Measurements from ENCODE around the gene RNU5D-1. TPM values are rescaled to one million over a fixed set of nuclear protein-coding genes. Genes with fewer than 3 reads are reported as not detected.

Gene RNU5D-1
- total and polyA plus RNA-seq, 10 of the 15 experiments (the other 5 are each of a cell fraction or from before 2014, with no cell fraction given): not detected

DNA sequence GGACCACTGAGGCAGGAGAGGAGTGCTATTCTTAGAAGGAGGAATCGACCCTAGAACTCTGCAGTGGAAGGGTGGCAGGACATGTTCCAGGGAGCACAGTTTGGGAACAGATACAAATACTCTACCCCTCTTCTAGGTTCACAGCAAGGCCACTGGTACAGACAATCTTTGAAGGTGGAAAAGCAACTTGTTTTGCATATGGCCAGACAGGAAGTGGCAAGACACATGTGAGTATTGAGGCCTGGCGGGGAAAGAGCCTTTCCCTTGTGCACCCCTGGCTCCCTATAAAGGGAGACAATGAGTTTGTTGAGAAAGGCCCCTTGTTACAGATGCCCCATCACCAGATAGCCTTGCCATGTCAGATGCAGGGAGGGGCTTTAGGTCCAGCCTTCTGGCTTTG lies 26.4 kb upstream of the RNU5D-1 start (continued):
- TF ChIP-seq, protein P1, sequence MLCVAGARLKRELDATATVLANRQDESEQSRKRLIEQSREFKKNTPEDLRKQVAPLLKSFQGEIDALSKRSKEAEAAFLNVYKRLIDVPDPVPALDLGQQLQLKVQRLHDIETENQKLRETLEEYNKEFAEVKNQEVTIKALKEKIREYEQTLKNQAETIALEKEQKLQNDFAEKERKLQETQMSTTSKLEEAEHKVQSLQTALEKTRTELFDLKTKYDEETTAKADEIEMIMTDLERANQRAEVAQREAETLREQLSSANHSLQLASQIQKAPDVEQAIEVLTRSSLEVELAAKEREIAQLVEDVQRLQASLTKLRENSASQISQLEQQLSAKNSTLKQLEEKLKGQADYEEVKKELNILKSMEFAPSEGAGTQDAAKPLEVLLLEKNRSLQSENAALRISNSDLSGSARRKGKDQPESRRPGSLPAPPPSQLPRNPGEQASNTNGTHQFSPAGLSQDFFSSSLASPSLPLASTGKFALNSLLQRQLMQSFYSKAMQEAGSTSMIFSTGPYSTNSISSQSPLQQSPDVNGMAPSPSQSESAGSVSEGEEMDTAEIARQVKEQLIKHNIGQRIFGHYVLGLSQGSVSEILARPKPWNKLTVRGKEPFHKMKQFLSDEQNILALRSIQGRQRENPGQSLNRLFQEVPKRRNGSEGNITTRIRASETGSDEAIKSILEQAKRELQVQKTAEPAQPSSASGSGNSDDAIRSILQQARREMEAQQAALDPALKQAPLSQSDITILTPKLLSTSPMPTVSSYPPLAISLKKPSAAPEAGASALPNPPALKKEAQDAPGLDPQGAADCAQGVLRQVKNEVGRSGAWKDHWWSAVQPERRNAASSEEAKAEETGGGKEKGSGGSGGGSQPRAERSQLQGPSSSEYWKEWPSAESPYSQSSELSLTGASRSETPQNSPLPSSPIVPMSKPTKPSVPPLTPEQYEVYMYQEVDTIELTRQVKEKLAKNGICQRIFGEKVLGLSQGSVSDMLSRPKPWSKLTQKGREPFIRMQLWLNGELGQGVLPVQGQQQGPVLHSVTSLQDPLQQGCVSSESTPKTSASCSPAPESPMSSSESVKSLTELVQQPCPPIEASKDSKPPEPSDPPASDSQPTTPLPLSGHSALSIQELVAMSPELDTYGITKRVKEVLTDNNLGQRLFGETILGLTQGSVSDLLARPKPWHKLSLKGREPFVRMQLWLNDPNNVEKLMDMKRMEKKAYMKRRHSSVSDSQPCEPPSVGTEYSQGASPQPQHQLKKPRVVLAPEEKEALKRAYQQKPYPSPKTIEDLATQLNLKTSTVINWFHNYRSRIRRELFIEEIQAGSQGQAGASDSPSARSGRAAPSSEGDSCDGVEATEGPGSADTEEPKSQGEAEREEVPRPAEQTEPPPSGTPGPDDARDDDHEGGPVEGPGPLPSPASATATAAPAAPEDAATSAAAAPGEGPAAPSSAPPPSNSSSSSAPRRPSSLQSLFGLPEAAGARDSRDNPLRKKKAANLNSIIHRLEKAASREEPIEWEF (IDR thresholded peaks at IDR 0.05; ENCODE audit: insufficient replicate concordance, low read depth, low read length): no peak
- TF ChIP-seq NR2C2 (IDR thresholded peaks at IDR 0.05; ENCODE audit: borderline replicate concordance, control insufficient read depth, insufficient read length, low read depth) (no peak), HCFC1 (IDR thresholded peaks at IDR 0.05; ENCODE audit: low read length) (no peak), SPI1 (IDR thresholded peaks at IDR 0.05; ENCODE audit: borderline replicate concordance, insufficient read depth, low read depth, low read length) (peak; percentile 42), FOS (IDR thresholded peaks at IDR 0.05; ENCODE audit: borderline replicate concordance, extremely low read depth, insufficient read length) (no peak), CHD2 (IDR thresholded peaks at IDR 0.05; ENCODE audit: borderline replicate concordance, low read depth, low read length) (no peak), RUNX3 (IDR thresholded peaks at IDR 0.05; ENCODE audit: low read length) (peak; percentile 55), SP1 (IDR thresholded peaks at IDR 0.05; ENCODE audit: low read depth, low read length) (no peak), IKZF1 (conservative IDR thresholded peaks at IDR 0.05) (no peak), BCL11A (IDR thresholded peaks at IDR 0.05; ENCODE audit: low read depth, low read length) (no peak), GABPA (IDR thresholded peaks at IDR 0.05; ENCODE audit: low read depth) (no peak), NR2C1 (IDR thresholded peaks at IDR 0.05) (no peak), KLF5 (IDR thresholded peaks at IDR 0.05; ENCODE audit: partially characterized antibody) (no peak), DPF2 (IDR thresholded peaks at IDR 0.05) (no peak), TARDBP (IDR thresholded peaks at IDR 0.05; ENCODE audit: borderline replicate concordance) (no peak), ZZZ3 (IDR thresholded peaks at IDR 0.05; ENCODE audit: control insufficient read depth, insufficient read length, low read depth) (no peak)
- TF ChIP-seq, protein P2, sequence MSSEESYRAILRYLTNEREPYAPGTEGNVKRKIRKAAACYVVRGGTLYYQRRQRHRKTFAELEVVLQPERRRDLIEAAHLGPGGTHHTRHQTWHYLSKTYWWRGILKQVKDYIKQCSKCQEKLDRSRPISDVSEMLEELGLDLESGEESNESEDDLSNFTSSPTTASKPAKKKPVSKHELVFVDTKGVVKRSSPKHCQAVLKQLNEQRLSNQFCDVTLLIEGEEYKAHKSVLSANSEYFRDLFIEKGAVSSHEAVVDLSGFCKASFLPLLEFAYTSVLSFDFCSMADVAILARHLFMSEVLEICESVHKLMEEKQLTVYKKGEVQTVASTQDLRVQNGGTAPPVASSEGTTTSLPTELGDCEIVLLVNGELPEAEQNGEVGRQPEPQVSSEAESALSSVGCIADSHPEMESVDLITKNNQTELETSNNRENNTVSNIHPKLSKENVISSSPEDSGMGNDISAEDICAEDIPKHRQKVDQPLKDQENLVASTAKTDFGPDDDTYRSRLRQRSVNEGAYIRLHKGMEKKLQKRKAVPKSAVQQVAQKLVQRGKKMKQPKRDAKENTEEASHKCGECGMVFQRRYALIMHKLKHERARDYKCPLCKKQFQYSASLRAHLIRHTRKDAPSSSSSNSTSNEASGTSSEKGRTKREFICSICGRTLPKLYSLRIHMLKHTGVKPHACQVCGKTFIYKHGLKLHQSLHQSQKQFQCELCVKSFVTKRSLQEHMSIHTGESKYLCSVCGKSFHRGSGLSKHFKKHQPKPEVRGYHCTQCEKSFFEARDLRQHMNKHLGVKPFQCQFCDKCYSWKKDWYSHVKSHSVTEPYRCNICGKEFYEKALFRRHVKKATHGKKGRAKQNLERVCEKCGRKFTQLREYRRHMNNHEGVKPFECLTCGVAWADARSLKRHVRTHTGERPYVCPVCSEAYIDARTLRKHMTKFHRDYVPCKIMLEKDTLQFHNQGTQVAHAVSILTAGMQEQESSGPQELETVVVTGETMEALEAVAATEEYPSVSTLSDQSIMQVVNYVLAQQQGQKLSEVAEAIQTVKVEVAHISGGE (CRISPR knock-in tag; IDR thresholded peaks at IDR 0.05): no peak
- TF ChIP-seq, protein P3, sequence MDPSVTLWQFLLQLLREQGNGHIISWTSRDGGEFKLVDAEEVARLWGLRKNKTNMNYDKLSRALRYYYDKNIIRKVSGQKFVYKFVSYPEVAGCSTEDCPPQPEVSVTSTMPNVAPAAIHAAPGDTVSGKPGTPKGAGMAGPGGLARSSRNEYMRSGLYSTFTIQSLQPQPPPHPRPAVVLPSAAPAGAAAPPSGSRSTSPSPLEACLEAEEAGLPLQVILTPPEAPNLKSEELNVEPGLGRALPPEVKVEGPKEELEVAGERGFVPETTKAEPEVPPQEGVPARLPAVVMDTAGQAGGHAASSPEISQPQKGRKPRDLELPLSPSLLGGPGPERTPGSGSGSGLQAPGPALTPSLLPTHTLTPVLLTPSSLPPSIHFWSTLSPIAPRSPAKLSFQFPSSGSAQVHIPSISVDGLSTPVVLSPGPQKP (IDR thresholded peaks at IDR 0.05; ENCODE audit: low read depth, low read length): 0 out of 2 replicates have a peak, but pooled peaks have one; percentile 31
- TF ChIP-seq, protein P4, sequence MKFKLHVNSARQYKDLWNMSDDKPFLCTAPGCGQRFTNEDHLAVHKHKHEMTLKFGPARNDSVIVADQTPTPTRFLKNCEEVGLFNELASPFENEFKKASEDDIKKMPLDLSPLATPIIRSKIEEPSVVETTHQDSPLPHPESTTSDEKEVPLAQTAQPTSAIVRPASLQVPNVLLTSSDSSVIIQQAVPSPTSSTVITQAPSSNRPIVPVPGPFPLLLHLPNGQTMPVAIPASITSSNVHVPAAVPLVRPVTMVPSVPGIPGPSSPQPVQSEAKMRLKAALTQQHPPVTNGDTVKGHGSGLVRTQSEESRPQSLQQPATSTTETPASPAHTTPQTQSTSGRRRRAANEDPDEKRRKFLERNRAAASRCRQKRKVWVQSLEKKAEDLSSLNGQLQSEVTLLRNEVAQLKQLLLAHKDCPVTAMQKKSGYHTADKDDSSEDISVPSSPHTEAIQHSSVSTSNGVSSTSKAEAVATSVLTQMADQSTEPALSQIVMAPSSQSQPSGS (IDR thresholded peaks at IDR 0.05; ENCODE audit: low read length): no peak
- TF ChIP-seq, protein P5, sequence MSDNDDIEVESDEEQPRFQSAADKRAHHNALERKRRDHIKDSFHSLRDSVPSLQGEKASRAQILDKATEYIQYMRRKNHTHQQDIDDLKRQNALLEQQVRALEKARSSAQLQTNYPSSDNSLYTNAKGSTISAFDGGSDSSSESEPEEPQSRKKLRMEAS (IDR thresholded peaks at IDR 0.05; ENCODE audit: low read depth, low read length): 0 out of 2 replicates have a peak, but pooled peaks have one; percentile 42
